HG03066 (cell line): Measurements from ENCODE around the gene CELSR2.
A peak's percentile ranks its signal among the peaks of the same experiment; 100 is the strongest.
"Not testable (repeated sequence)": the region's sequence is repeated elsewhere in the genome, so short reads cannot be mapped to it uniquely, and the experiment has no call there.

Source experiments
- ATAC-seq: cut with Tn5 transposase; IDR thresholded peaks from one replicate; pipeline ENCODE4 v1.9.1; 2021; ENCODE audit warnings: low read depth; ENCODE audit not compliant: unreplicated experiment

Gene CELSR2, protein sequence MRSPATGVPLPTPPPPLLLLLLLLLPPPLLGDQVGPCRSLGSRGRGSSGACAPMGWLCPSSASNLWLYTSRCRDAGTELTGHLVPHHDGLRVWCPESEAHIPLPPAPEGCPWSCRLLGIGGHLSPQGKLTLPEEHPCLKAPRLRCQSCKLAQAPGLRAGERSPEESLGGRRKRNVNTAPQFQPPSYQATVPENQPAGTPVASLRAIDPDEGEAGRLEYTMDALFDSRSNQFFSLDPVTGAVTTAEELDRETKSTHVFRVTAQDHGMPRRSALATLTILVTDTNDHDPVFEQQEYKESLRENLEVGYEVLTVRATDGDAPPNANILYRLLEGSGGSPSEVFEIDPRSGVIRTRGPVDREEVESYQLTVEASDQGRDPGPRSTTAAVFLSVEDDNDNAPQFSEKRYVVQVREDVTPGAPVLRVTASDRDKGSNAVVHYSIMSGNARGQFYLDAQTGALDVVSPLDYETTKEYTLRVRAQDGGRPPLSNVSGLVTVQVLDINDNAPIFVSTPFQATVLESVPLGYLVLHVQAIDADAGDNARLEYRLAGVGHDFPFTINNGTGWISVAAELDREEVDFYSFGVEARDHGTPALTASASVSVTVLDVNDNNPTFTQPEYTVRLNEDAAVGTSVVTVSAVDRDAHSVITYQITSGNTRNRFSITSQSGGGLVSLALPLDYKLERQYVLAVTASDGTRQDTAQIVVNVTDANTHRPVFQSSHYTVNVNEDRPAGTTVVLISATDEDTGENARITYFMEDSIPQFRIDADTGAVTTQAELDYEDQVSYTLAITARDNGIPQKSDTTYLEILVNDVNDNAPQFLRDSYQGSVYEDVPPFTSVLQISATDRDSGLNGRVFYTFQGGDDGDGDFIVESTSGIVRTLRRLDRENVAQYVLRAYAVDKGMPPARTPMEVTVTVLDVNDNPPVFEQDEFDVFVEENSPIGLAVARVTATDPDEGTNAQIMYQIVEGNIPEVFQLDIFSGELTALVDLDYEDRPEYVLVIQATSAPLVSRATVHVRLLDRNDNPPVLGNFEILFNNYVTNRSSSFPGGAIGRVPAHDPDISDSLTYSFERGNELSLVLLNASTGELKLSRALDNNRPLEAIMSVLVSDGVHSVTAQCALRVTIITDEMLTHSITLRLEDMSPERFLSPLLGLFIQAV (N-terminal part only)

GRCh38 chr1:109248797-109249629 lies at the start of gene CELSR2:
Gene CELSR2, plus strand, starts transcription at chr1:109249539. Its CDS starts 541 bp downstream, at chr1:109250080.
- peak; percentile 83 for ATAC-seq

DNA sequence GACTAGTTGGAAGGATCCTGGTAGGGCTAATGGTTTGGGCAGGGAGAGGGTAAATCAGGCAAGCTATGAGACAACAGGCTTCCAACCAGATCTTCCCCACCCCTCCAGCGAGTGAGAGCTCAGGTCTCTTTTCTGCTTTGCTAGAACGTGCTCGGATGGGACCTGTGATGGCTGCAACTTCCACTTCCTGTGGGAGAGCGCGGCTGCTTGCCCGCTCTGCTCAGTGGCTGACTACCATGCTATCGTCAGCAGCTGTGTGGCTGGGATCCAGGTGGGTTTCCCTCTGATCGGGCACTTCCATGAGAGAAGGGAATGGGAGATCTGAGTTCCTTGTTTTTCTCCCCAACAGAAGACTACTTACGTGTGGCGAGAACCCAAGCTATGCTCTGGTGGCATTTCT lies 49.6 kb upstream of the CELSR2 start:
- ATAC-seq, result no peak

- no peak for ATAC-seq
These were observed 48.1 kb upstream of the CELSR2 start for GRCh38 chr1:109201123-109201703.

- no peak for ATAC-seq
These were observed 44.9 kb upstream of the CELSR2 start for GRCh38 chr1:109204484-109204883.

- ATAC-seq, result no peak
These were observed 43.0 kb upstream of the CELSR2 start for GRCh38 chr1:109206339-109206738.

DNA sequence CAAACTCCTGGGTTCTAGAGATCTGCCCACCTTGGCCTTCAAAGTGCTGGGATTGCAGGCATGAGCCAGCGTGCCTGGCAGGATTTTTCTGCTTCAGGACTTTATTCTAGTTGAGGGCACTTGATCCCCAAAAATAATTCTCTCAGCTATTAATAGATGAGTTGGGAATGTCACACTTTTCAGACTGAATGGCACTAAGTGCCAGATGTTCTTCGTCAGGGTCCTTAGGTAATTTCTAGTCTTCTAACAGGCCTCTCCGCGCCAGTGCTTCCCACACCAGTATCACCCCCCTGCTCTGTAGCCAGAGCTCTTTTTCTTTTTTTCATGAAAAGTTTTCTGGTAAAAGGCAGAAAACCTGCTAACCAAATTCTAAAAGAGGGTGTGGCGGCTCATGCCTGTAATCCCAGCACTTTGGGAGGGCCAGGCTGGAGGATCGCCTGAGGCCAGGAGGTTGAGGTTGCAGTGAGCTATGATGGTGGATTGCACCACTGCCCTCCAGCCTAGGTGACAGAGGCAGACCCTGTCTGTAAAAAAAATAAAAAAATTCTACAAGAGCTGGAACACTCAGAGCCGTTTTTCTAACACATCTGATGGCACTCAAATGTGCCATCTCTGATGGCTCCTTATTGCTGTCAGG lies 41.8 kb upstream of the CELSR2 start:
- ATAC-seq, result no peak

- ATAC-seq, result no peak
These were observed 40.9 kb upstream of the CELSR2 start for GRCh38 chr1:109208394-109208793.

- ATAC-seq, result no peak
These were observed 40.4 kb upstream of the CELSR2 start for GRCh38 chr1:109208836-109209463.

DNA sequence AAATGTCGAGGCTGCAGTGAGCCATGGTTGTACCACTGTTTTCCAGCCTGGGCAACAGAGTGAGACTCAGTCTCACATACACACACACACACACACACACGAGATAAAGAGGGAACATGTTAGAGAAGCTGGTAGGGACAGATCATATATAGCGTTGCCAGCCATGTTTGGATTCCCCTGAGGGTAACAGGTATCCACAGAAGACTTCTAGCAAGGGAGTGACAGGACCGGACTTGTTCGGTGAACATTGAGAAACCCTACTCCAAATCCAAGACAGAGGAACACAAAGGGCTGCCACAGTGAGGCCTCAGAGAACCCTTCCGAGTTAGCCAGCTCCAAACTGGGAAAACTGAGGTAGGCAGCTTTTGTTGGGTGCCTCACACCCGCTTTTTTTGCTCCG lies 39.3 kb upstream of the CELSR2 start:
- no peak for ATAC-seq

DNA sequence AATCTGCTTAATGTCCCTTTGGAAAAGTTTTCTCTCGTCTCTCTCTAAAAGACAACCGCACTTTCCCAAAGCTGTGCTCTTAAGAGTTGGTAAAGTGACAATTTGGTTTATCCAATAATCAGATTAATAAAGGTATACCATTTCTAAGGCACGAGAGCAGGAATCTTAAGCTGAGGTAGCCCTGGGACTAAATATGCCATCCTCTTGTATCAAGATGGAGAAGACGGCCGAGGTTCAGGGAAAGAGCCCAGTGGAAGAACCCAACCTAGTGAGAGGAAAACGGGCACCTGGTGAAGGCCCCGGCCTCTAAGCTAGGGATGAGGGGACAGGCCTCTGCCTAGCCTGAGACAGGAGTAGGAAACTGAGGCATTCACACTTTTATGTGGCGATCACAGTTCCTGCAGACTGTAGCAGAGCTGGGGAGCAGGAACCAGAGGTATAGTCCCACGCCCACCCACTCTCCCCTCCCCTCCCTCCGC lies 36.0 kb upstream of the CELSR2 start:
- ATAC-seq, result no peak

- peak; percentile 69 for ATAC-seq
These were observed 35.3 kb upstream of the CELSR2 start, which contains the start of gene SARS1 for GRCh38 chr1:109213824-109214693. Gene SARS1, plus strand, starts transcription at chr1:109213918. Its CDS starts 75 bp downstream, at chr1:109213993.

GRCh38 chr1:109214695-109215623 lies 34.4 kb upstream of the CELSR2 start:
- peak; percentile 29 for ATAC-seq

DNA sequence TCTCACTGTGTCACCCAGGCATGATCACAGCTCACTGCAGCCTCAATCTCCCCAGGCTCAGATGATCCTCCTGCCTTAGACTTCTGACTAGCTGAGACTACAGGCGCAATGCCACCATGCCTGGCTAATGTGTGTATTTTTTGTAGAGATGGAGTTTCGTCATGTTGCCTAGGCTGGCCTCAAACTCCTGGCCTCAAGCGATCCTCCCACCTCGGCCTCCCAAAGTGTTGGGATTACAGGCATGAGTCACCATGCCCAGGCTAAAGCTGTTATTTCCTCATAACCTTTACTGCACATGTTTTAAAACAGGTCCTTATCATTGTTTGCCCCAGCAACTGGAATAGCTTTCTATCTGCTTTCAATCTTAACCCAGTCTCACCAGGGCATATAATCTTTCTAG lies 32.7 kb upstream of the CELSR2 start:
- no peak for ATAC-seq

GRCh38 chr1:109218516-109218915 lies 30.8 kb upstream of the CELSR2 start:
- no peak for ATAC-seq

DNA sequence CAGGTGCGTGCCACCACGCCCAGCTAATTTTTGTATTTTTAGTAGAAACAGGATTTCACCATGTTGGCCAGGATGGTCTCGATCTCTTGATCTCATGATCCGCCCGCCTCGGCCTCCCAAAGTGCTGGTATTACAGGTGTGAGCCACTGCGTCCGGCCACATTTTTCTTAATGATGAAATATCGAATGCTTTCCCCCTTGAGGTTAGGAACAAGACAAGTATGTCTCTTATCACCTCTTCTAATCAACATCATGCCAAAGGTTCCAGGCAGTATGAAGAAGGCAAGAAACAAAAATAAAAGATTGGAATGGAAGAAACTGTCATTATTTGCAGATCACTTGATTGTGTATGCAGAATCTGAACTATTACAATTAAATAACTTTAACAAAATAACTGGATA lies 28.1 kb upstream of the CELSR2 start:
- ATAC-seq, result not testable (repeated sequence)

GRCh38 chr1:109225308-109225707 lies 24.0 kb upstream of the CELSR2 start:
- no peak for ATAC-seq
